Measurements from ENCODE around the gene ATM. TPM values are rescaled to one million over a fixed set of nuclear protein-coding genes. Genes with fewer than 3 reads are reported as not detected.
"Not testable (repeated sequence)": the region's sequence is repeated elsewhere in the genome, so short reads cannot be mapped to it uniquely, and the experiment has no call there.

Gene ATM
- total and polyA plus RNA-seq, 2 donors from 2014 or later: 11.7 to 83.3 TPM

- TF ChIP-seq, protein P1, sequence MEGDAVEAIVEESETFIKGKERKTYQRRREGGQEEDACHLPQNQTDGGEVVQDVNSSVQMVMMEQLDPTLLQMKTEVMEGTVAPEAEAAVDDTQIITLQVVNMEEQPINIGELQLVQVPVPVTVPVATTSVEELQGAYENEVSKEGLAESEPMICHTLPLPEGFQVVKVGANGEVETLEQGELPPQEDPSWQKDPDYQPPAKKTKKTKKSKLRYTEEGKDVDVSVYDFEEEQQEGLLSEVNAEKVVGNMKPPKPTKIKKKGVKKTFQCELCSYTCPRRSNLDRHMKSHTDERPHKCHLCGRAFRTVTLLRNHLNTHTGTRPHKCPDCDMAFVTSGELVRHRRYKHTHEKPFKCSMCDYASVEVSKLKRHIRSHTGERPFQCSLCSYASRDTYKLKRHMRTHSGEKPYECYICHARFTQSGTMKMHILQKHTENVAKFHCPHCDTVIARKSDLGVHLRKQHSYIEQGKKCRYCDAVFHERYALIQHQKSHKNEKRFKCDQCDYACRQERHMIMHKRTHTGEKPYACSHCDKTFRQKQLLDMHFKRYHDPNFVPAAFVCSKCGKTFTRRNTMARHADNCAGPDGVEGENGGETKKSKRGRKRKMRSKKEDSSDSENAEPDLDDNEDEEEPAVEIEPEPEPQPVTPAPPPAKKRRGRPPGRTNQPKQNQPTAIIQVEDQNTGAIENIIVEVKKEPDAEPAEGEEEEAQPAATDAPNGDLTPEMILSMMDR (IDR thresholded peaks at IDR 0.05; ENCODE audit: borderline replicate concordance, extremely low read depth, insufficient read depth): no peak
- Histone ChIP-seq H3K4me1 (ENCODE audit: control insufficient read depth in 2 of 3, insufficient read depth in 2 of 3, low read depth in 1 of 3, low read length in 3 of 3) (no peaks in the 10 kb centered on the region), H3K36me3 (ENCODE audit: control insufficient read depth in 2 of 3, insufficient read depth in 3 of 3, low read length in 3 of 3) (peaks cover 0 to 2% (median 2%) of the 10 kb centered on the region in 3 donors), H3K27me3 (ENCODE audit: control insufficient read depth, insufficient read depth, low read length) (no peaks in the 10 kb centered on the region), H3K9ac (ENCODE audit: low read length in 3 of 3) (no peak overlapping the region), H3K27ac (ENCODE audit: low read depth in 2 of 2, low read length in 2 of 2) (no peak overlapping the region), H3K4me3 (ENCODE audit: low read length in 3 of 3) (no peak overlapping the region), H3K9me3 (ENCODE audit: control insufficient read depth in 2 of 3, insufficient read depth in 1 of 3, low read length in 3 of 3) (no peaks in the 10 kb centered on the region)
- intact Hi-C loops (cut with DNase I): no loop called here
- no peak for FAIRE-seq
- no peak for DNase-seq
Measured at GRCh38 chr11:108369064-108369463, 146.2 kb downstream of the ATM start.

DNA sequence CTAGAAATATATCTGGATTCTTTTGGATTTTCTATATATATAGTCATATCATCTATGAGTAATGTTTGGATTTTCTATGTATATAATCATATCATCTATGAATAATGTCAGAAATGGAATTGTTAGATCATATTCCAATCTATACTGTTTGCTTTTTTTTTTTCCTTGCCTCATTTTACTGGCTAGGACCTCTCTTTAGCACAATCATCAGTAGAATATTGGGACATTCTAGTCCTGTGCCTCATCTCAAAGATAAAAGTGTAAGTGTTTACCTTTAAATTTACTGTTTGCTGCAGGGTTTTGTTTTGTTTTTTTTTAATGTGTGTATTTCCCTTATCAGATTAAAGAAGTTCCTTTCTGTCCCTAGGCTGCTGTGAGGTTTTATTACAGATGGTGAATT lies 147.4 kb downstream of the ATM start:
- Histone ChIP-seq H3K9ac (ENCODE audit: low read length in 3 of 3) (no peak overlapping the region), H3K9me3 (ENCODE audit: control insufficient read depth in 2 of 3, insufficient read depth in 1 of 3, low read length in 3 of 3) (no peaks in the 10 kb centered on the region), H3K27me3 (ENCODE audit: control insufficient read depth, insufficient read depth, low read length) (no peaks in the 10 kb centered on the region), H3K4me1 (ENCODE audit: control insufficient read depth in 2 of 3, insufficient read depth in 2 of 3, low read depth in 1 of 3, low read length in 3 of 3) (no peaks in the 10 kb centered on the region), H3K27ac (ENCODE audit: low read depth in 2 of 2, low read length in 2 of 2) (no peak overlapping the region), H3K36me3 (ENCODE audit: control insufficient read depth in 2 of 3, insufficient read depth in 3 of 3, low read length in 3 of 3) (peaks cover 0 to under 1% (median 0%) of the 10 kb centered on the region in 3 donors), H3K4me3 (ENCODE audit: low read length in 3 of 3) (no peak overlapping the region)
- intact Hi-C loops (cut with DNase I): no loop called here
- FAIRE-seq: no peak
- TF ChIP-seq, protein P1 (IDR thresholded peaks at IDR 0.05; ENCODE audit: borderline replicate concordance, extremely low read depth, insufficient read depth): no peak
- DNase-seq: no peak

GRCh38 chr11:108370990-108371389 lies 148.1 kb downstream of the ATM start:
- no peak for DNase-seq
- Histone ChIP-seq H3K4me1 (ENCODE audit: control insufficient read depth in 2 of 3, insufficient read depth in 2 of 3, low read depth in 1 of 3, low read length in 3 of 3) (no peaks in the 10 kb centered on the region), H3K27me3 (ENCODE audit: control insufficient read depth, insufficient read depth, low read length) (no peaks in the 10 kb centered on the region), H3K4me3 (ENCODE audit: low read length in 3 of 3) (no peak overlapping the region), H3K27ac (ENCODE audit: low read depth in 2 of 2, low read length in 2 of 2) (no peak overlapping the region), H3K36me3 (ENCODE audit: control insufficient read depth in 2 of 3, insufficient read depth in 3 of 3, low read length in 3 of 3) (no peaks in the 10 kb centered on the region), H3K9me3 (ENCODE audit: control insufficient read depth in 2 of 3, insufficient read depth in 1 of 3, low read length in 3 of 3) (no peaks in the 10 kb centered on the region), H3K9ac (ENCODE audit: low read length in 3 of 3) (no peak overlapping the region)
- FAIRE-seq: no peak
- TF ChIP-seq, protein P1 (IDR thresholded peaks at IDR 0.05; ENCODE audit: borderline replicate concordance, extremely low read depth, insufficient read depth): no peak
- intact Hi-C loops (cut with DNase I): no loop called here

- DNase-seq; H3K4me3 ChIP-seq (ENCODE audit: low read length in 3 of 3); H3K36me3 ChIP-seq (ENCODE audit: control insufficient read depth in 2 of 3, insufficient read depth in 3 of 3, low read length in 3 of 3); H3K4me1 ChIP-seq (ENCODE audit: control insufficient read depth in 2 of 3, insufficient read depth in 2 of 3, low read depth in 1 of 3, low read length in 3 of 3); H3K9ac ChIP-seq (ENCODE audit: low read length in 3 of 3); H3K9me3 ChIP-seq (ENCODE audit: control insufficient read depth in 2 of 3, insufficient read depth in 1 of 3, low read length in 3 of 3); H3K27me3 ChIP-seq (ENCODE audit: control insufficient read depth, insufficient read depth, low read length); FAIRE-seq; H3K27ac ChIP-seq (ENCODE audit: low read depth in 2 of 2, low read length in 2 of 2); intact Hi-C loops (cut with DNase I): not testable (repeated sequence)
Measured at GRCh38 chr11:108373505-108373904, 150.6 kb downstream of the ATM start.

Data from kidney (tissue), 14 donors.